MM.1S (cell line): ENCODE measurements around the gene SLC7A8.

Experiments
- EZH2 ChIP-seq: fragments of 300-600 bp; sonication (generic); optimal IDR thresholded peaks from 2 replicates; pipeline ENCODE3; 2017; ENCODE audit warnings: low read depth, mild to moderate bottlenecking, antibody characterized with exemption, low read length, mixed read lengths
- TF ChIP-seq, protein P1 (sequence below): fragments of 300-600 bp; sonication (generic); IDR thresholded peaks from 2 replicates; pipeline ENCODE4 v1.5.1; 2016; ENCODE audit warnings: antibody characterized with exemption, low read length, mixed read lengths

DNA sequence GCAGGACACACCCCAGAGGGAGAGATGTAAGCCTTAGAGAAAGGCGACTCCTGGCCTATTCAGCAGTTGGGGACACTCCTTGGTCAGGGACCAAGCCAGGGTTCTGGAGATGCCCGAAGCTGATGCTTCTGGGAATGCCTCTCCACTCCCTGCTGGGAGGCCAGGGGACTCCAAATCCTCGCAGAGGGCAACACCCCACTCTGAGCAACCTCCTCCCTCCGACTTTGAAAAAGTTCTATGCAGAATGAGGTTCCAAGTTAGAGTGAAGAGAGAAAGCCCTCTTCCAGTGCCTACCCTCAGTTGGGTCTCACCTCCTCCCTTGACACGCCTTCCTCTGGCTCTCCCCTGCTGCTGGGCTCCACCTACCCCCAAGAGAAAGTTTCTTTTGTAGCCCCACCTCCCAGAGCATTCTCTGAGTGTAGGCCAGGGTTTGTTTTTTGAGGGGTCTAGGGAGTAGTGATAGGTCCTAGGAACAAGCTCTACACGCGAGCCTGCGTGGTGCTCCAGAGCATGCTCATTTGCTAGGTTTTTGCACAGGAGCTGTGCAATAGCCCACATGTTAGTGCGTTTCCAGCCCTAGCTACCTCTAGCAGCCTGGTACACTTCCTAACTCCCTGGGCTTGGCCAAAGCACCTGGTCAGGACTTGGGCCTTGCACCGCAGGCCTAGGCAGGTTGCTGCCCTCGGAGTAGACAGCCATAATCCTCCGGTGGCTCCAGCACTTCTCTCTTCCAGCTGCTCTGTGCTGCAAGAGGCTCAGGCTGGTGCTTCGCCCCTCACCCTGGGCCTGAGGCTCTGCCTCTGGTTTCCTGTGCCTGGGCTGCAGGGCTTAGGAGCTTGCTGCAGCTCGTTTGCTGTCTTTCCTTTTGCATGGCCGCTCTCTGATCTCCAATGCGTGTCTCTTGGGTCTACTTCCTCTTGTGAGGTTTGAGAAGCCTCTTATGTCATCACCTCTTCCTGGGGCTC lies 63.8 kb downstream of the SLC7A8 start:
- TF ChIP-seq, protein P1, sequence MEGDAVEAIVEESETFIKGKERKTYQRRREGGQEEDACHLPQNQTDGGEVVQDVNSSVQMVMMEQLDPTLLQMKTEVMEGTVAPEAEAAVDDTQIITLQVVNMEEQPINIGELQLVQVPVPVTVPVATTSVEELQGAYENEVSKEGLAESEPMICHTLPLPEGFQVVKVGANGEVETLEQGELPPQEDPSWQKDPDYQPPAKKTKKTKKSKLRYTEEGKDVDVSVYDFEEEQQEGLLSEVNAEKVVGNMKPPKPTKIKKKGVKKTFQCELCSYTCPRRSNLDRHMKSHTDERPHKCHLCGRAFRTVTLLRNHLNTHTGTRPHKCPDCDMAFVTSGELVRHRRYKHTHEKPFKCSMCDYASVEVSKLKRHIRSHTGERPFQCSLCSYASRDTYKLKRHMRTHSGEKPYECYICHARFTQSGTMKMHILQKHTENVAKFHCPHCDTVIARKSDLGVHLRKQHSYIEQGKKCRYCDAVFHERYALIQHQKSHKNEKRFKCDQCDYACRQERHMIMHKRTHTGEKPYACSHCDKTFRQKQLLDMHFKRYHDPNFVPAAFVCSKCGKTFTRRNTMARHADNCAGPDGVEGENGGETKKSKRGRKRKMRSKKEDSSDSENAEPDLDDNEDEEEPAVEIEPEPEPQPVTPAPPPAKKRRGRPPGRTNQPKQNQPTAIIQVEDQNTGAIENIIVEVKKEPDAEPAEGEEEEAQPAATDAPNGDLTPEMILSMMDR, result no peak
- no peak for TF ChIP-seq EZH2
